NCI-H2171 (cell line): Measurements from ENCODE around the gene ELAVL3.
"Not testable (repeated sequence)": the region's sequence is repeated elsewhere in the genome, so short reads cannot be mapped to it uniquely, and the experiment has no call there.

Experiments
- DNase-seq: peaks from one replicate; lab custom pipeline; 2025; lab: John Stamatoyannopoulos, UW

Gene ELAVL3

DNA sequence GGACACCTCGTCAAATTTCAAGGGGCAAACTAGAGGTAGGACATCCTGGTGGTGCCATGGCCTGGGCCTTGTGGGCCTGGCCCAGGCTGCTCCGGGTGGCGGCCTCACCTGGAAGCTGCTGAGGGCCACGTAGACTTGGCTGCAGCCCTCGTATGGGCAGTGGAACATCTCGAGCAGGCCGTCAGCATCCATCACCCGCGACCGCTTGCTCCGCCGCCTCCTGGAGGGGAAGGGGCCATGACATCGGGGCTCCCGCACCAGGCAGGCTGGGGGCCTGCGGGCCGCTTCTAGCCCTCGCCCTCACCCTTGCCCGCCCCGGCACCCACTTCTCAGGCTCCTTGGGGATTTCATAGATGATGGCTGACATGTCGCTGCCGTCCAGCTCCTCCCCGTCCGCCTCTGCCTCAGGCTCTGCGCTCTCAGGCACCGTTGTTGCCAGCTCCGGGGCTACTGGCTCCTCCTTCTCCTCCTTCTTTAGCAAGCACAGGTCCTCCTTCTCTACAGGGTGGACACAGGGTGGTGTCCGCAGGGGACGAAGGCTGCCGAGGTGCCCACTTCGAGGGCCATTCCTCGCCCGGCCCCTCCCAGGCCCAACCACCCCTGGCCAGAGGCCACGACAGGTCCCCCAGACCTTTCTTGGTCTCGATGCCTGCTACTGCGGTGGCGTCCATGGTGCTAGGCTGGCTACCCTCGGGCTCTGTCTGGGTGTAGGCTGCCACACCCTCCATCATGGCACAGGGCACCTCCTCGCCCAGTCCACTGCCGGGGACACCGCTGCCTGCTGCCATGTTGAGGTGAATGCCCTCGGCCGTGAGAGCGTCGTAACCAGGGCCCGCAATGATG, 6.0 kb upstream of the ELAVL3 start:
- DNase-seq, result no peak

- DNase-seq, result no peak
These were observed 4.5 kb upstream of the ELAVL3 start for GRCh38 chr19:11485245-11485837.

DNA sequence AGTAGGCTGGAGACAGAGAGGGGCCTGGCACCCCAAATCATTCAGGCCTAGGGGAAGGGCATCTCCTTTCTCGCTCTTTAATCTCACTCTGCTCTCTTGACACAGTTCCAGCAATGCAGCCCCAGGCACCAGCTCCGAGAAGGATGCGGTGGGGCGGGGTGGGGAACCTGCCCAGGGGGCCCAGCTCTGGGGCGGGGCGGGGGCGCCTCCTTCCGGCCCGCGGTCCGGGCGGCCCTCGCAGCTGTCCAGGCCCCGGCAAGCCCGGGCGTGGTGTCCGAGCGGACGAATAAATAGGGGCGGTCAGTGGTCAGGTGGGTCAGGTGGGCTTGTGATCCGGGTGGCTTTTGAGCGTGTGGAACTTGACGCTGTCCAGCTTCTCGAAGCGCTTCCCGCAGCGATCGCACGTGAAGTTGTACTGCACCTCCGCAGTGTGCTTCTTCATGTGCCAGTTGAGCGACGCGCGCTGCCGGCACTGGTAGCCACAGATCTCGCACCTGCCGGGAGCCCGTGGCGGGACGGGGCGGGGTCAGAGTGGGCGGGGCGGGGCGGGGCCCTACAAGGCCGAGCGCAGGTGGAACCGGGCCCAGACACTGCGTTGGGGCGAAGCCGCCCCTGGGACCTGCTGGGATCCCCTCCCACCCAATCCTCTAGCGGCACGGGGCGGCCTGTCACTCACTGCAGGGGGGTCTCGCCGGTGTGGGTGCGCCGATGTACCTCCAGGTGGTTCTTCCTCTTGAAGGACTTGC, 2.7 kb upstream of the ELAVL3 start:
- no peak for DNase-seq

- DNase-seq, result peak; percentile 81
These were observed 1.7 kb upstream of the ELAVL3 start for GRCh38 chr19:11482384-11483050.

GRCh38 chr19:11481534-11482383, 913 bp upstream of the ELAVL3 start:
- DNase-seq, result peak; percentile 84

DNA sequence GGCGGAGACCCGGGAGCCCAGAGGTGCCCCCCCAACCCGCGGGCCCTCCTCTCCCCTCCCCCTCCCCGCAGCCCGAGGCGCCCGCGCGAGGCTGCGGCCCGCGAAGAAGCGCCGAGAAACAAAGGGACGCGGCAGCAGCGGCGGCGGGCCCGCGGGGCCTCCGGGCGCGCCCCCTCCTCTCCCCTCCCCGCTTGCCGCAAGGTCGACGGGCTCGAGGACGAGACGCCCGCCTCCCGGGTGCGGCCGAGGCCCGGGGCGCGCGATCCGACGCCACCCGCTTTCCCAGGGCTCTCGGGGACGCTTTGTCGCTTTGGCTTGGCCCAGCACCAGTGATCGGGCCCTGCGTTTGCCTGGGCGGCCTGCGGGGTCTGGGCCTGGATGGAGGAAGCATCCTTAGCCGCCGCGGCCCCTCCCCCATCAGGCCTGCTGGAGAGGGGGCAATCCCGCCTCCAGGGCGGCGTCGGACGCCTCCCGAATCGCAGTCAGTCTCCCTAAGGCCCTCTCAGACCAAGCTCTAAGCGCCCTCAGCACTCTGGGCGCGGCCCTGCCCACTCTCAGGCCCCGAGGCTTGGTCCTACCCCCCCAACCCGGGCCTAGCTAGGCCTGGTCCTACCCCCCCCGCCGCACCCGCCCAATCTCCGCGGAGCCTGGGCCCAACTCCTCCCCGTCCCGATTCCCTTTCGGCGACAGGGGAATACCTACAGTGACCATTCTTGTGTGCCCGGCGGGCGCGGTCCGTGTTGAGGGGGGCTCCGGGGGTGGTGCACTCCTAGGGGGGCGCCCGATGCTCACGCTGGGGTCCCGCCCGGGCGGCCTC, 740 bp downstream of the ELAVL3 start:
- DNase-seq, result no peak

GRCh38 chr19:11479090-11479897, 1.6 kb downstream of the ELAVL3 start:
- DNase-seq, result no peak

DNA sequence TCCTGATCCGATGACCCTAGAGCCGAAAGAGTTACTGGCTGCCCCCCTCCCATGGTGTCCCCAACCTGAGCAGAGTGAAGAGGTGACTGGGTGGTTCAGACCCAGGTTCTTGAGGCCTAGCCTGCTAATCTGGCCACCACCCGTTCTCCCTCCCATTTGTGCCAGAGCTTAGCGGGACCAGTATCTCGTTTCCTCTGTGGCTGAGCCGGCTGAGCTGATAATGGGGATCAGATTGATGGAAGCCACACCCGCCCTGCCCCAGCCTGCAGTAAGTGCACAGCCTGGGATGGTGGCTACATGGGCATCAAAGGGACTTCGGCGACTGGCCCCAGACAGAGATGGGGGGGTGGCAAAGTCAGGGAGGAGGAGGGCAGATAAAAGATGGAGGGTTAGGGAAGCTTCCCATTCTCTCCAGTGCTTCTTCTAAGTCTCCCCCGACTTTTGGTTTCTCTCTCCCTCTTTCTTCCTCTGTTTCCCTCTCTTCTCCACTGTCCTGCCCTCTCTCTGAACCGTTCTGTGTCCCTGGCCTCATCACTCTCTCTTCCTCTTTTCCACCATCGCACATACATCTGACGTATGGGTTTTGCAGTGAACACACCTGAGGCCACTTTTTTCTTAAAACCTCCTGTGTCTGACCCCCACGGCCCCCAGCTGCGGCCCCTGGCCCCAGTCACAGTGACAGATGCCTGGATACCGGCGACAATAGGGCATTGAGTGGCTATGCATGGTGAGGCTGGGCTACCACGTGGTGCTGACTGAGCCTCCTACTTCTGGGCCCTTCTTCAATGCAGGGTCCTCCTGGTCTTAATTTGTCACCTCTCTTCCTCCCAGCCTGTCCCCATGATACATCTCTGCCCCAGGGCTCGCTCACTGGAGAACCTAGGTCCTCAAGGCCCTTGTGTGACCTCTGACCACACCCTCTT, 2.4 kb downstream of the ELAVL3 start:
- DNase-seq, result no peak

- no peak for DNase-seq
These were observed 5.0 kb downstream of the ELAVL3 start for GRCh38 chr19:11475861-11476260.

DNA sequence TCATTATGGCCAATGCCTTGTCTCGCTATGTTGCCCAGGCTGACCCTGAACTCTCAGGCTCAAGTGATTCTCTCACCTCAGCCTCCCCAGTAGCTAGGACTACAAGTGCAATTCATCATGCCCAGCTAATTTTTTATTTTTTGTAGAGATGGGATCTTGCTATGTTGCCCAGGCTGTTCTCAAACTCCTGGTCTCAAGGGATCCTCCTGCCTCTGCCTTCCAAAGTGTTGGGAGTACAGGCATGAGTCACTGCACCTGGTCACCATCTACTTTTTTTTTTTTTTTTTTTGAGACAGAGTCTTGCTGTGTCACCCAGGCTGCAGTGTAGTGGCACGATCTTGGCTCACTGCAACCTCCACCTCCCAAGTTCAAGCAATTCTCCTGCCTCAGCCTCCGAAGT, 5.5 kb downstream of the ELAVL3 start:
- DNase-seq, result not testable (repeated sequence)

DNA sequence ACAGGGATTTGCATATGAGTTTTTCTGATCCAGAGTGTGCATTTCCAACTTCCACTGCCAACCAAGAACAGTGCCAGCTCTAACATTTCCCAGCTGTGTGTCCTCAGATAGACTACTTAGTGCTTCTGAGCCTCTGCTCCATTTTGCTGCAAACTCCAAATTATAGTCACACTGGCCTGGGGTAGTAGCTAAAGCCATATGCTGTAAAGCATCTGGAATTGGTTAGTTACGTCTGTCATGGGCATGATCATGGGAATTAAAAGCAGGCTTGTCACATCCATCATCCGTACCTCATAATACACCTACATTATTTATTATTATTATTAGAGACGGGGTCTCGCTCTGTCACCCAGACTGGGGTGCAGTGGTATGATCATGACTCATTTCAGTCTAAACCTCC, 7.1 kb downstream of the ELAVL3 start:
- DNase-seq, result no peak

- DNase-seq, result not testable (repeated sequence)
These were observed 12.5 kb downstream of the ELAVL3 start for GRCh38 chr19:11468266-11468845.

- no peak for DNase-seq
These were observed 15.2 kb downstream of the ELAVL3 start for GRCh38 chr19:11465600-11465999.

GRCh38 chr19:11464333-11465265, 16.2 kb downstream of the ELAVL3 start:
- DNase-seq, result no peak

DNA sequence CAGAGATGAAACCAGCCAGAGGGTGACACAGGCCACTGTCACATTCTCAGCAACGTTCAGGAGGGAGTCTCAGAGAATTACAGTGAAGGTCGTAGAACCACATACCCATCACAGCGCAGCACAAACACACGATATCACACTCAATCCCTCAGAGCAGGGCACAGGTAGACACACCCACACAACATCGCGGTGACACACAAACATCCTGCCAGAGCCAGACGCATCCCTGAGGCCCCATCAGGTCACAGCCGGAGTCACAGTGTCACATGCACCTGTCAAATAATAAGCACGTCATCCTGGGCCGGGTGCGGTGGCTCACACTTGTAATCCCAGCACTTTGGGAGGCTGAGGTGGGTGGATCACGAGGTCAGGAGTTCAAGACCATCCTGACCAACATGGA, 17.5 kb downstream of the ELAVL3 start:
- DNase-seq, result no peak

DNA sequence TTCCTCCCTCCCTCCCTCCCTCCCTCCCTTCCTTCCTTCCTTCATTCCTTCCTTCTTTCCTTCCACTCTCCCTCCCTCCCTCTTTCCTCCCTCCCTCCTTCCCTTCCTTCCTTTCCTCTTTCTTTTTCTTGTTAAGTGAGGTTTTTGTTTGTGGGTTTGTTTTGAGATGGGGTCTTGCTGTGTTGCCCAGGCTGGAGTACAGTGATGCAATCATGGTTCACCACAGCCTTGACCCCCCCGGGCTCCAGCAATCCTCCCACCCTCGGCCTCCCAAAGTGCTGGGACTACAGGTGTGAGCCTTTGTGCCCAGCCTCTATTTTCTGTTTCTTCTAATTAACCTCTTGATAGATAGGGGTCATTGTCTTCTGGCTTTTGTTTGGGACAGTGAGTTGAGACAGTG, 19.4 kb downstream of the ELAVL3 start:
- no peak for DNase-seq

- no peak for DNase-seq
These were observed 20.6 kb downstream of the ELAVL3 start for GRCh38 chr19:11460207-11460606.
